Esophagus muscularis mucosa (tissue), 4 donors: ENCODE data around the gene F13A1. TPM values are rescaled to one million over a fixed set of nuclear protein-coding genes. Genes with fewer than 3 reads are reported as not detected.
A peak's percentile ranks its signal among the peaks of the same experiment; 100 is the strongest.

Source experiments
- DNase-seq: peaks from one replicate; pipeline ENCODE4 v3.0.0-alpha.2; 2017; ENCODE audit errors: extremely low spot score
- H3K27ac ChIP-seq, 4 donors: fragments of 200-600 bp; sonication (generic); replicated peaks in 1 of 4; 1 replicate in 3 of 4; 2 replicates in 1 of 4; pipeline ENCODE4 v1.5.1; 2016 to 2019; ENCODE audit warnings: mild to moderate bottlenecking in 1 of 4
- H3K27me3 ChIP-seq, 4 donors: fragments of 200-600 bp; sonication (generic); one replicate each; pipeline versions ENCODE4 v1.5.1 to v1.6.0; 2016 to 2019
- H3K36me3 ChIP-seq, 4 donors: fragments of 200-600 bp; sonication (generic); one replicate each; pipeline ENCODE4 v1.5.1; 2016 to 2019
- H3K4me1 ChIP-seq, 4 donors: fragments of 200-600 bp; sonication (generic); one replicate each; pipeline ENCODE4 v1.5.1; 2016 to 2019
- H3K4me3 ChIP-seq, 4 donors: fragments of 200-600 bp; sonication (generic); 1 replicate in 2 of 4; 2 replicates in 2 of 4; pipeline ENCODE4 v1.5.1; 2016 to 2019; ENCODE audit warnings: mild to moderate bottlenecking in 4 of 4, moderate library complexity in 1 of 4
- H3K9me3 ChIP-seq, 4 donors: fragments of 200-600 bp; sonication (generic); 1 replicate in 3 of 4; 2 replicates in 1 of 4; pipeline ENCODE4 v1.5.1; 2016 to 2019
- EP300 ChIP-seq: sonication (generic); formaldehyde crosslinking; IDR thresholded peaks from one replicate; pipeline ENCODE4 v1.6.1; 2017; ENCODE audit warnings: antibody characterized with exemption
- POLR2A ChIP-seq: fragments of 450-650 bp; IDR thresholded peaks from one replicate; pipeline ENCODE4 v1.6.1; 2017; ENCODE audit warnings: antibody characterized with exemption, moderate library complexity, mild to moderate bottlenecking, low read depth
- POLR2AphosphoS5 ChIP-seq, 2 donors: sonication (generic); formaldehyde crosslinking; IDR thresholded peaks; one replicate each; pipeline ENCODE4 v1.6.1; 2017; ENCODE audit warnings: antibody characterized with exemption in 2 of 2
- WGBS: methylation state at CpG from one replicate; pipeline ENCODE4 v1.1.5; 2018; 5-methylcytosine and 5-hydroxymethylcytosine counted together
- intact Hi-C: fragments of 100-400 bp; cut with DNase I; formaldehyde crosslinking; loops from one replicate; pipeline ENCODE4 v1.15.1; 2023
- total RNA-seq, 4 donors: library from RNA; depleted of rRNA; stranded (reverse); fragments of >200 nt; gene quantifications; one replicate each; pipeline versions ENCODE4 v1.1.0 to v1.2.1, GENCODE V29; 2016
- TF ChIP-seq, protein P1 (sequence below), 3 experiments: fragments of 200-600 bp in 2 of 3; fragments of 450-650 bp in 1 of 3; sonication (generic) in 2 of 3; IDR thresholded peaks; one replicate each; pipeline ENCODE4 v1.5.1; 2017 to 2019; ENCODE audit warnings: antibody characterized with exemption in 3 of 3, mild to moderate bottlenecking in 2 of 3, moderate library complexity in 1 of 3

F13A1 gene
- total RNA-seq, 4 donors from 2014 or later, result 63.6 to 173 (median 101) TPM

DNA sequence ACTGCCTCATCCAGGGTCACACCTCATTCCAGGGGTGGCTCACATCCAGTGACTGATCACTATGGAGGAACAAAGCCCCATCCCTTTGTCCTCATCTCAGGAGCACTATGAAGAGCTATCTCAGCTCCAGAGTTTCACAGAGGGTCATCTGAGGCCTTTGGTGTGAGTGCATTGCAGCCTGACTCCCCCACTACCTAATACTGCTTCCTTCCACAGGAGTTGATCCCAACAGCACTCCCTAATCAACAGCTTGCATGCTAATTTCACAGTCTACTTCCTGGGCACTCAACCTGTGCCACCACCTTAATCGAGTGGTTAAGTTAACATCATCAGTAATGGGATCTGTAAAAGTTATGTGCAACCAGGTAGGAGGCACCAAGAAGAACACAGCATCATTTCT lies 37.7 kb downstream of the F13A1 start:
- Histone ChIP-seq H3K9me3 (no peaks in the 10 kb centered on the region), H3K4me3 (no peak overlapping the region), H3K27me3 (no peaks in the 10 kb centered on the region), H3K27ac (no peak overlapping the region), H3K36me3 (no peaks in the 10 kb centered on the region), H3K4me1 (no peaks in the 10 kb centered on the region)
- intact Hi-C loops, result no loop called here
- 81% methylated on average over 1 of the region's 1 CpG for WGBS
- TF ChIP-seq EP300, result no peak
- no peak for TF ChIP-seq POLR2AphosphoS5 (IDR thresholded peaks at IDR 0.05)
- TF ChIP-seq, protein P1, sequence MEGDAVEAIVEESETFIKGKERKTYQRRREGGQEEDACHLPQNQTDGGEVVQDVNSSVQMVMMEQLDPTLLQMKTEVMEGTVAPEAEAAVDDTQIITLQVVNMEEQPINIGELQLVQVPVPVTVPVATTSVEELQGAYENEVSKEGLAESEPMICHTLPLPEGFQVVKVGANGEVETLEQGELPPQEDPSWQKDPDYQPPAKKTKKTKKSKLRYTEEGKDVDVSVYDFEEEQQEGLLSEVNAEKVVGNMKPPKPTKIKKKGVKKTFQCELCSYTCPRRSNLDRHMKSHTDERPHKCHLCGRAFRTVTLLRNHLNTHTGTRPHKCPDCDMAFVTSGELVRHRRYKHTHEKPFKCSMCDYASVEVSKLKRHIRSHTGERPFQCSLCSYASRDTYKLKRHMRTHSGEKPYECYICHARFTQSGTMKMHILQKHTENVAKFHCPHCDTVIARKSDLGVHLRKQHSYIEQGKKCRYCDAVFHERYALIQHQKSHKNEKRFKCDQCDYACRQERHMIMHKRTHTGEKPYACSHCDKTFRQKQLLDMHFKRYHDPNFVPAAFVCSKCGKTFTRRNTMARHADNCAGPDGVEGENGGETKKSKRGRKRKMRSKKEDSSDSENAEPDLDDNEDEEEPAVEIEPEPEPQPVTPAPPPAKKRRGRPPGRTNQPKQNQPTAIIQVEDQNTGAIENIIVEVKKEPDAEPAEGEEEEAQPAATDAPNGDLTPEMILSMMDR (IDR thresholded peaks at IDR 0.05), result no peak
- TF ChIP-seq POLR2A, result no peak
- peak; percentile 79 for DNase-seq

DNA sequence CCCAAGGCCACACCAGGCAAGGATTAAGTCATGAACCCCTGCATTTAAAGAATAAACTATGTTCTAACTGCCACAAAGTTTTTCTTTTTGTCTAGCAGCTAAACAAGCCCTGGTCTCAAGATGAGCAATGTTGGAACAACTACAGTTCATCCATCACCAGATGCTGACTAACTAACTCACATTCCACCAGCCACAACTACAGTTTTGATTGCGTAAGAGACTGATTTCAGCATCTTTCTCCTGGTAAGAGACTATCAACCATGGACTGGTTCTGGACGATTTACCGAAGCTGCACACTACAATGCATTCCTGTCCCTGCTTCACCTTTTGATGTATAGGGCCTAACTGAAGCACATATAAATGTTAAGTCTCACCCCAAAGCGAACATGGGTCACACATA lies 43.0 kb downstream of the F13A1 start:
- no peaks in the 10 kb centered on the region for H3K4me1 ChIP-seq
- intact Hi-C loops, result no loop called here
- H3K36me3 ChIP-seq, result no peaks in the 10 kb centered on the region
- no peak overlapping the region for H3K4me3 ChIP-seq
- H3K27ac ChIP-seq, result no peak overlapping the region
- H3K9me3 ChIP-seq, result no peaks in the 10 kb centered on the region
- WGBS, result 74% methylated on average over 4 of the region's 4 CpGs
- H3K27me3 ChIP-seq, result no peaks in the 10 kb centered on the region
- TF ChIP-seq, protein P1 (IDR thresholded peaks at IDR 0.05), result no peak
- TF ChIP-seq POLR2A, result no peak
- no peak for DNase-seq

DNA sequence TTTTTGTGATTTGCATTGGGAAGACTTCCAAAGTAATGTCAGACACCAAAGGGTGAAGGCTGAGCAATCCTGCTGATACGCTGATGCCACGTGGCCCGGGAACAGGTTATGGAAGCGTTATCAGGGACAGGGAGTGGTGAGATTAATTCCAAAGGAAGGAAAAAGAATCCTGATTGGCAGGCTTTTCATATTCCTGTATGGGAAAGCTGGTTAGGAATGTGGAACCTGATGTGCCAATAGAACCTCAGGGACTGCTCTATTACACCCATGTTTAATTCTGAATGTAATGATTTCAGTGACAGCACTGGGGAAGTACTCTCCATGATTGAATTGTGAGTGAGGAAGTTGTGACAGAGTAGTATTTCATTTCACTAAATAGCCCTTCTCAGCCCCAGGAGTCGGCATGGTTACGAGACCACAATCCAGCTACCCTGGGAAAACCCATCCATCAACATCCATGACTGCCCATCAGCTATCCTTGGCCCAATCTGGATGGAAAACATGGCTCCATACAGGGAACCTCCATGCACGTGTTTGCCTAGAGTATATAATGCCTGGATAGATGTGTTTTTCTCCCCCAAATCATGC lies 49.4 kb downstream of the F13A1 start:
- TF ChIP-seq POLR2A, result no peak
- no peak for TF ChIP-seq EP300
- no peak for TF ChIP-seq POLR2AphosphoS5 (IDR thresholded peaks at IDR 0.05)
- TF ChIP-seq, protein P1 (IDR thresholded peaks at IDR 0.05), result no peak
- DNase-seq, result peak; percentile 89
- Histone ChIP-seq H3K27ac (no peak overlapping the region), H3K9me3 (no peaks in the 10 kb centered on the region), H3K4me3 (no peak overlapping the region), H3K4me1 (no peaks in the 10 kb centered on the region), H3K27me3 (no peaks in the 10 kb centered on the region), H3K36me3 (no peaks in the 10 kb centered on the region)
- WGBS, result 73% methylated on average over 7 of the region's 7 CpGs
- intact Hi-C loops, result no loop called here

DNA sequence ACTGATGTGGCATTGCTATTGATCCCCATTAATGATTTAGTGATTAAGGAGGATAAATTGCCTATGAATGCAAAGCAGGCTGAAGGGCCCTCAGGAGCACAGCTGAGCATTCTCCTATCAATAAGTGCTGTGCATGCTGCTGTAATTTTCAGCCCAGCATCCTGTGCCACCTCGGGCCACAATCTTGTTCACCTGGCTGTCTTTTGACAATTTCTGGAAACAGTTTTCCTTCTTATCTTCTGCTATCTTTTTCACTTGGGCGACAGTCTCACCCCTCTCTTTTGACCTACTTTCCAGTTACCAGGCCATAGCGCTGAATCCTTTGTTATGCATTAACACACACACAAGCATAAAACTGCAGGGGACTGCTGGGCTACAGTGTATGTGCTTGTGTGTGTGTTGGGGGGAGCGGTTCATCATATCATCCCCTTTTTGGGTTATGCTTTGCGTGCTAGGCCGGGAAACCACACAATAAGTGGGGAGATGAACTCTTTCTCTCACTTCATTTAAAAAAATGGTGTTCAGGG lies 60.2 kb downstream of the F13A1 start:
- Histone ChIP-seq H3K27me3 (no peaks in the 10 kb centered on the region), H3K4me3 (no peak overlapping the region), H3K27ac (no peak overlapping the region), H3K9me3 (no peaks in the 10 kb centered on the region), H3K36me3 (no peaks in the 10 kb centered on the region), H3K4me1 (no peaks in the 10 kb centered on the region)
- DNase-seq, result no peak
- WGBS, result 88% methylated on average over 6 of the region's 6 CpGs
- TF ChIP-seq EP300 (no peak), POLR2A (no peak), POLR2AphosphoS5 (IDR thresholded peaks at IDR 0.05) (no peak)
- TF ChIP-seq, protein P1 (IDR thresholded peaks at IDR 0.05), result no peak
- intact Hi-C loops, result no loop called here

DNA sequence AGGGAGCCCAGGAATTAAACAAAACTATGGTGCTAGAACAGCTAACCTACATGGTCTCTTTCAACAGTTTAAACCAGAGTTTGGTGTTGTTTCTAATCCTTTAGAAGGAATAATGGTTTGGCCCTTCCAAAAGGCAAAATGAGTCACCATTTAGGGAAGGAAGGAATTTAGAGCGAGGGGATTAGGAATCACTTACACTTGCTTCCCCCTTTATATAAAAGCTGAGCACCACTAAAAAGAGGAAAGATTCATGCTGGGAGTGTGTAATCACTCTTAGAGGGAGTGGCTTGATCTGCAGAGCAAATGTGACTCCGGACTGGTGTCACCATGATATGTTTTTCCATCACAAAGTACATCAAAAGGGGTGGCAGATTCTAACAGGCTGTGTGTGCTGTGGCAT lies 63.6 kb downstream of the F13A1 start:
- TF ChIP-seq EP300 (no peak), POLR2A (no peak), POLR2AphosphoS5 (IDR thresholded peaks at IDR 0.05) (no peak)
- TF ChIP-seq, protein P1 (IDR thresholded peaks at IDR 0.05), result no peak
- DNase-seq, result no peak
- Histone ChIP-seq H3K27ac (no peak overlapping the region), H3K27me3 (no peaks in the 10 kb centered on the region), H3K4me1 (no peaks in the 10 kb centered on the region), H3K4me3 (no peak overlapping the region), H3K36me3 (no peaks in the 10 kb centered on the region), H3K9me3 (no peaks in the 10 kb centered on the region)
- WGBS, result 82% methylated on average over 2 of the region's 2 CpGs
- intact Hi-C loops, result no loop called here
